Daoy (cell line): Measurements from ENCODE around the gene PAM16. TPM values are rescaled to one million over a fixed set of nuclear protein-coding genes. Genes with fewer than 3 reads are reported as not detected.
"Not testable (repeated sequence)": the region's sequence is repeated elsewhere in the genome, so short reads cannot be mapped to it uniquely, and the experiment has no call there.

Source experiments
- DNase-seq: peaks from one replicate; pipeline ENCODE4 v3.0.0-alpha.2; 2015; ENCODE audit warnings: low read depth
- total RNA-seq: library from RNA; depleted of rRNA; stranded (reverse); fragments of >200 nt; shearing (Covaris generic); gene quantifications from 2 replicates; pipeline ENCODE4 v1.2.3, GENCODE V29; 2014; rRNA removed

Gene PAM16
- 34.1 and 71.8 TPM in 2 replicates for total RNA-seq

DNA sequence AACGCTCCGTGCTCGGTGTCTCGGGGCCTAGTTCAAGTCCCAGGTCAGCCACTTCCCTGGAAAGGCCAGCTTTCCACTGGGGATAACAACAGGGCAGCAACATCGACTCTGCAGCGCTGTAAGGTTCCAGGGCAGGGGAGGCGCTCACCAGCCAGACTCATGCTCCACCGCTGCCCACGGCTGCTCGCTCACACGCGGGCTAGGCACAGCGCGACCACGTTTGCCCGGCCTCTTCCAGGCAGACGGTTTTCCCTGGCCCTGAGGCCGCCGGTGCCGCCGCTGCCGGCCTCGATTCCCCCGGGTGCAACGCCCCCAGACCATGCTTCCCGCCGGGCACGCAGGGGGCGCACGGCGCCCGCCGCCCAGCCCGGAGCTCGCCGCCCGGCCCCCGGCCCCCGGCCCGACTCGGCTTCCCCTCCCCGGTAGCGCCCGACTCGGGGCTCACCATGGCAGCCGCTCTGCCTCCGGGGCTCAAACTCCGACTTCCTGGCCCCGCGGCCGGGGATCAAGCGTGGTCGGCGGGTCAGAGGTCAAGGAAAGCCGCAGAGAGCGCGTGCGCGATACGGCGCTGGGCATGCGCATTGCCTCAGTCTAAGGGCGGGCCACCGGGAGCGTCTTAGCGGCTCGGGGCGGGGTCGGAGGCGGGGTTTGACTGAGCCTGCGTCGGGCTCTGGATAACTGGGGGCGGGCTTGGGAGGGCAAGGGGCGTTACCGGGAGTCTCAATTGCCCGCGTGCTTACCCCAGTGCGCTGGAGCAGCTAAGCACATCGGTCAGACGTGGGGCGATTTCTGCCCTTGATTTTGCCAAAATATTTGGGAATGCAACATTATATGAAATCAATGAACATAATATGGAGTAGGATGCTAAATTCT is at the start of gene PAM16:
PAM16 (minus strand) TSS at position 535 of the 873 bp plus-strand sequence; CDS start at position 448, 87 bp downstream.
- DNase-seq = peak; percentile 96

DNA sequence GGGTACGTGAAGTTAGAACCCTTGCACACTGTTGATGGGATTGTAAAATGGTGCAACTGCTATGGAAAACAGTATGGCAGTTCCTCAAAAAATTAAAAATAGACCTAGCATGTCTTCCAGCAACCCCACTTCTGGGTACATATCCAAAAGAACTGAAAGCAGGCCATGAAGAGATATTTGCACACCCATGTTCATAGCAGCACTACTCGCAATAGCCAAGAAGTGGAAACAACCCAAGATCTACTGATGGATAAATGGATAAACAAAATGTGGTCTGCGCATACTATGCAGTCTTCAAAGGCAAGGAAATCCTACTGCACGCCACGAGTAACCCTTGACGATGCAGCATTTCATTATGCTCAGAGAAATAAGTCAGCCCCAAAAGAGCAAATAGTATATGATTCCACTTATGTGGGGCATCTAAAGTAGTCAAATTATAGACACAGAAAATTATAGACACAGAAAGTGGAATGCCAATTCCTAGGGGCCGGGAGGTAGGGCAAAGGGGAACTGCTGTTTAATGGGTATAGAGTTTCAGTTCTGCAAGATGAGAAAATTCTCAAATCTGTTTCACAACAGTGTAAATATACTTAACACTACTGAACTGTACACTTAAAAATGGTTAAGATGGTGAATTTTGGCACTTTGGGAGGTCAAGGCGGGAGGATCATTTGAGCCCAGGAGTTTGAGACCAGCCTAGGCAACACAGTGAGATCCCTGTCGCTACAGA is 48.0 kb upstream of the PAM16 start:
- DNase-seq = no peak

GRCh38 chr16:4395055-4395726 is 44.1 kb upstream of the PAM16 start:
- DNase-seq = no peak

DNA sequence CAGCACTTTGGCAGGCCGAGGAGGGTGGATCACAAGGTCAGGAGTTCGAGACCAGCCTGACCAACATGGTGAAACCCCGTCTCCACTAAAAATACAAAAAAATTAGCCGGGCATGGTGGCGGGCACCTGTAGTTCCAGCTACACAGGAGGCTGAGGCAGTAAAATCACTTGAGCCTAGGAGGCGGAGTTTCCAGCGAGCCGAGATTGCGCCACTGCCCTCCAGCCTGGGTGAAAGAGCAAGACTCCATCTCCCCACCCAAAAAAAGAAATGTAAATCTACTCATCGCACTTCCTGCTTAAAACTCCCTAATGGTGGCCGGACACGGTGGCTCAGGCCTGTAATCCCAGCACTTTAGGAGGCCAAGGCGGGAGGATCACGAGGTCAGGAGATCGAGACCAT is 42.7 kb upstream of the PAM16 start:
- not testable (repeated sequence) for DNase-seq

GRCh38 chr16:4393240-4393600 is 42.1 kb upstream of the PAM16 start:
- DNase-seq = no peak

GRCh38 chr16:4392382-4393239 is 41.5 kb upstream of the PAM16 start:
- peak; percentile 82 for DNase-seq

DNA sequence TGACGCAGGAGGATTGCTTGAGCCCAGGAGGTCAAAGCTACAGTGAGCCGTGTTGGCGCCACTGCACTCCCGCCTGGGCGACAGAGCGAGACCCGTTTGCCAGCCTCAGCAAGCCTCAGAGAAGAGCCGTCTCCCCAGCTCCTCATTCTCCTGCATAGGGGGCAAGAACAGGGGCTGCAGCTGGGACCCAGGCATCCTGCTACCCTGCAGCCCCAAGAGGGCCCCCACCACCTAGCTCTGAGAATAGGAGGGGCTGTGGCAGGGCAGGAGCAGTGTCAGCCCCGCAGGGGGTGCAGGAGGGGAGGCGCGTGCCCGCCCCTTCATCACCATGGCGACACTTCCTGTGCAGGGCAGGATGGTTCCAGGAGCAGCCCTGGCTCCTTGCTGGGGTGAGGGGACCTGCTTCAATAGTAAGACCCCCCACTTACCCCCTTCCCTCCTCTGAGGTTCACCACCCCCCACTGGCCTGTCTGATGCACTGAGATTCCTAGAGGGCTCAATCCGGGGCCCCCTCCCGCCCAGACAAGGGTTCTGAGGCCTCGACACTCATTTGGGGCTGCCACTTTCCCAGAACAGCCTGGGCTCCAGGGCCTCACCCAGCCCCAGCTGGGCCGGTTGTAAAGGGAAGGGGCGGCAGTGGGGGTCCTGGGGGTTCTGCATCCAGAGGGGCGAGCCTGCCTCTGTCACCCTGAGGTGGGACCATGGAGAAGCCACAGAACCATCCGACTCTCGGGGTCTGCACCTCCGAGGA is 40.7 kb upstream of the PAM16 start:
- DNase-seq = no peak

DNA sequence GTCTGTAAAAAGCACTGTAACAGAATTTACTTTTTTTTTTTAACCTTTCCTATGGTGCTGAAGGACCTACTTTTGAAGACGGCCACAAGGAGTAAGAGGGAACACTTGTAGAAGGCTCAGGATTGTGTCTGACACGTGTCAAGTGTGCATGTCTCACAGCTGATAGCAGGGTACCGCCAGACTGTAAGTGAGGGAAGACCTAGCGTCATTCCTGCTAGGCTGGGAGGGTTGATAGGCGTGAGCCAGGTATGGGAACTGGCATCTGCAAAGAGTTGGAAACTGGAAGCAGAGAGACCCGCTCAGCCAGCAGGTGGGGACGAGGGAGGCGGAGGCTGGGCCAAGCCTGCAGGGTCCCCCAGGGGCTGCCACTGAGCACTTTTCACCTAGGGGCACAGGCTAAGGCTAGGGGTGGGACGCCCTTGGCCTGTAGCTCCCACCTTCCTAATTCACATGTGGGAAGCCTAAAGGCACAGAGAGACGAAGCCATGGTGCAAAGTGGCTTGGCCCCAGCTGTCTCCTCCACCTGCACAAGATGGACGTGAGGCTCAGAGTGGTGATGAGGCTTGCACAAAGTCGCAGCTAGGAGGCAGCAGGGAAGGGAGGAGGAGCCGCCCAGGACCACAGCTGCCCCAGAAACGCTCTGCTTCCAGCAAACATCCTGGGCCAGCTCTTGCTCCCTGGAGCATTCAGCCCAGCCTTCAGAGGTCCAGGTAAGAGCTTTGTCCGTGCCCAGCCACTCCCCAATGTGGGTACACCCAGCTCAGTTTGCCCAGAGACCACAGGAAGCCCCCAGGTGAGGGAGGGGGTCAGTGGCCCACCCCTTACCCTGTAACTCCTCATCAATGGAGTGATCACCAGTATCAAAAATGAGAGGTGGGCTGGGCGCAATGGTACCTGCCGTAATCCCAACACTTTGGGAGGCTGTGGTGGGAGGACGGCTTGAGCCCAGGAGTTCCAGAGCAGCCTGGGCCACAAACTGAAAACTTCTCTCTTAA is 39.4 kb upstream of the PAM16 start:
- DNase-seq = no peak

- DNase-seq = no peak
These were observed 38.2 kb upstream of the PAM16 start for GRCh38 chr16:4389051-4389955.

DNA sequence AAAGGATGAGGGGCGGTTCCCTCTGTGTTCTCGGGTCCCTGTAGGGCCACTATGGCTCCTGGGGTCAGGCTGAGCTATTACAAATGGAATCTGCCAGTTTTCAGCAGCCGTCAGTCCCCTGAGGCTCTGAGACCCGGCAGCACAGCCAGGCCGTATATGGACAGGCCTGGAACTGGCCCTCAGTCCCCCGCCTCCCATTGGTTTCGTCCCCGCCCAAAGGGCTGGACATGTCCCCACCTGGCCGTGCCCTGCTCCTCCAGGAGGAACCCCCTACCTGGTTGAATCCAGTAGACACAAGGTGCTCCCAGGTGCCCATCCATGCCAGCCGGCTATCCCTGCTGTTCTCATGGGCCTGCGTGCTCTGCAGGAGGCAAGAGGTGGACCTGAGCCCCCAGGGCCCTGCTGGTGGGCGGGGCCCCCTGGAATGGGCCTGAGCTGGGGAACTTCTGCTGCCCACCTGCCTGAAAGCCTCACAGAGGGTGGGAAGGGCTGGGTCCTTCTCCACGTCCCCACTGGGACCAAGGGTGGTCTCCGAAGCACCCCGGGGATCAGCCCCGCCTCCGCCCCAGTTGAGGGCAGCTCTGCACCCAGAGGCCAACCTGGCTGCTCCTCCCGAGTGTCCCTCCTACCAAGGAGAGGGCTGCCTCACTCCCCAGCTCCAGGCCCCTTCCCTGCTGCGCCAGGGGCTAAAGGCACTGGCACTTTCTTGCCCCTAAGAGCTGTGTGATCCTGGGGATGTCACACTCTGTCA is 37.3 kb upstream of the PAM16 start:
- no peak for DNase-seq

DNA sequence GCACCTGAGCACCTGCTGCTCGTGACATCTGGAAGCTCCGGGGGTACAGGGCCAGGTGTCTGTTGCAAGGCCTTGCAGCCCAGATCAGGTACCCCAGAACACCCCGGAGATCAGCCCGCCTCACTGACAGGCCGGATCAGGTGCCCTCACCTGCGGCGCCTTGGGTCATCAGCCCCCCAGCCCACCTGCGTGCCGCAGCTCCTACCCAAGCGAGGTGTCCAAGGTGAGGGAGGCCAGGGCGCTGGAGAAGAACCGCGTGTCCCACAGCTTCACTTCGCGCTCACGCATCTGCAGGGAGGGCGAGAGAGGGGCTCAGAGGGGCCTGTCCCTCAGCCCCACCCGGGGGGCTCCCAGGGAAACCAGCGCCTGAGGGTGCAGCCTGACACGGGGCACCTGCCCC is 36.7 kb upstream of the PAM16 start:
- no peak for DNase-seq

DNA sequence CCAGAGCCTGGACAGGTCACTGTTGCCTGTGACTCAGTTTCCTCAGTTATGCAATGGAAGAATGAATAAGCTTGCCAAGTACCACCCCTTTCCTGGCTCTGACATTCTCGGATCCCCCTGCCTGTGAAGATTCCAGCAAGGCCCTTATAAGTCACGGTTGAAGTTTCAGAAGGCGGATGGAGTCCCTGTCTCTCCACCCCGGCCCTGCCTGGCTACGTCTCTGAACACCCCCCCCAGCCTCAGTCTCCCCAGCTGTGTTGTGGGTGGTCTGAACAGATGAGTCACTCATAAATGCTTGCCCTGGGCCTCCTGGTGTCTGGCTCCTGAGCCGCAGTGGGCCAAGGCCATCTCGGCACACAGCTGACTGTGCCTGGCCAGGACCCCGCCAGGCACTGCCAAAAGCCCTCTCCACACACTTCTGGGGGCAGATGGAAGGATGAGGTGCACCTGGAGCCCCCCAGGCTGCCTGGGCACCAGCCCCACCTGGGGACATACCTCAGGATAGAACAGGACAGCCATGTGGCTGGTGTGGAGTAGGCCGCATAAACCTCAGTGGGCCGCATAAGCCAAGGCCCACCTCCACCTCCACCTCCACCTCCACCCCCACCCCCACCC is 35.9 kb upstream of the PAM16 start:
- DNase-seq = no peak

DNA sequence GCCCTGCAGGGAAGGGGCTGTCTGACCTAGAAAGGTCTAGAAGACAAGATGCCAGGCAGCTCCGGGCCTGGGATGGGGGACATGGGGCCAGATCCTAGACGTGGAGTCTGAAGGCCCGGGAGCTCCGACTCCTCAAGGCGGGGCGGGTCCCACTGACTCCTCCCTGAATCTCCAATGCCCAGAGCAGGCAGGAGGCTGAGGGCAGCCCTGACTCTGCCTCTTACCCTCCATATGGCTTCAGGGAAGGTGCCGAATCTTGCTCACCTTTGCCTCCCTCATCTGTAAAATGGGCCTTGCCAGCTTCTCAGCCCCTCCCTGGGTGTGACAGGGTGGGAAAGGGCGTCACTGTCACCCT is 35.3 kb upstream of the PAM16 start:
- DNase-seq = no peak

DNA sequence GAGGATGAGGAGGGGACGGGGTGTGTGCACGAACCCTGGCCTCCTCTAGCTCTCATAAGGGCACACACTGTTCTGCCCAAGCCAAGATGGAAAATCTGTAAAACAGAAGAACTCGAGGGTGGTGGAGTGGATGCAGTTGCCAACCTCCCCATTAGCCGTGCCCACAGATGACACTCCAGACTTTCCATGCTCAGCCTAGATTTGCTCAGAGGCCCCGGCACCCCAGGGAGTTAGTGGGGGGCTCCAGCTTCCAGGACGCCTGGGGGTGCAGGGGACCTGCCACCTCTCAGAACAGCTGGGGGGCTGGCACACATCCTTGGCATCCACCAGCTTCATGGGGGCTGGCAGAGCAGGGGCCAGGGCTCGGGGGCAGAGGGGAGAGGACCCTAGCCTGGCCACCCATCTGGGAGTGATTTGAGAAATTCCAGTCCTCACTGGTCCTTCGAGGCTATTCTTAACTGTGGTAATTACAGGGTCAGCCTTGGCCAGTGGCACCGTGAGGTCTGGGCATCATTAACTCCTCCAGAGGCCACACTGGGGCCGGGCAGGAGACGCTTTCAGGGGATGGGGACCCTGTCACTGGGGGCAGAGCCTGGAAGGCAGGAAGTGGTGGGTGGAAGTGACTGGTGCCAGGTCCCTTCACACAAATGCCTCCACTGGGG is 34.8 kb upstream of the PAM16 start:
- DNase-seq = no peak

DNA sequence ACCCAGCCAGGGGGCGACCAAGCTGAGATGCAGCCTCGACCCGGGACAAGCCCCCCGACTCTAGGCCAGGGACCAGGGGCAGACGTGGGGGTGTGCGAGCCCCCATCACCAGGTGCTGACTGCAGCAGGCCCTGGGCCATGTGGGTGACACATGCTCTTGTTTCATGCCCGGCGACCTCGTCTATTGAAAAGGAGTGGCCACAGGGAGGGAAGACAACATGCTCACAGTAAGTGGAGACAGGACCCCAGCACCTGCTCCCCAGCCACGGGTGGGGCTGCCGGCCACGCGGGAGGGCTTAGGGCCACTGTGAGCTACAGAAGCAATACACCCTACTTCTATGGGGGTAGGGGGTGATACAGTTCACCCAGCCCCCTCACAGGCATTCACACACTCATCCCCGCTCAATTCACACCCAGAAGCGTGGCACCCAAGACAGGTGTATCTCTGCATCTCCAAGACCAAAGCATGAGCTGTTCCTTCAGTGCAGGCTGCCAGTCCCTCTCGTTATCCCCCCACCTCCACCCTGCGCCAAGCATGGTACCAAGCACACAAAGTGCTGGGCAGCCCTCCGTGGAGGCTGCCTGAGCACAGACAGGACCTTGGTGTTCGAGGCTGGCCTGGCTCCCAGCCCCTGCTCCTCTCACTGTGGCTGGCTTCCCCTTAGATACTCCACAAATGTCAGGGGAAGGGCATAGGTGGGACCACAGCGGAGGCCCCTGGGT is 34.1 kb upstream of the PAM16 start:
- no peak for DNase-seq

GRCh38 chr16:4384509-4384942 is 33.4 kb upstream of the PAM16 start:
- no peak for DNase-seq
